Right lobe of liver (tissue), 6 donors: ENCODE results near the gene UNC79. TPM values are rescaled to one million over a fixed set of nuclear protein-coding genes. Genes with fewer than 3 reads are reported as not detected.

Source experiments
- ATAC-seq, 4 donors: fragments of 200-7000 bp; cut with Tn5 transposase; one replicate each; pipeline ENCODE4 v1.9.1; 2020; ENCODE audit warnings: mild to moderate bottlenecking in 4 of 4, moderate library complexity in 4 of 4
- DNase-seq, 3 donors: peaks; one replicate each; pipeline ENCODE4 v3.0.0-alpha.2; 2020
- H3K27ac ChIP-seq, 3 donors: fragments of 200-600 bp; one replicate each; pipeline ENCODE4 v1.8.0; 2022
- H3K27me3 ChIP-seq, 2 donors: fragments of 200-600 bp; one replicate each; pipeline ENCODE4 v1.8.0; 2022
- H3K36me3 ChIP-seq, 4 donors: fragments of 200-600 bp; sonication (generic) in 1 of 4; one replicate each; pipeline versions ENCODE4 v1.5.1 to v1.8.0; 2017 to 2022; ENCODE audit warnings: control low read depth in 1 of 4
- H3K4me1 ChIP-seq, 4 donors: fragments of 200-600 bp; sonication (generic) in 1 of 4; one replicate each; pipeline versions ENCODE4 v1.5.1 to v1.8.0; 2017 to 2022; ENCODE audit warnings: control low read depth in 1 of 4
- H3K4me3 ChIP-seq, 3 donors: fragments of 200-600 bp; one replicate each; pipeline ENCODE4 v1.8.0; 2022
- H3K9me3 ChIP-seq, 4 donors: fragments of 200-600 bp; sonication (generic) in 1 of 4; one replicate each; pipeline versions ENCODE4 v1.5.1 to v1.8.0; 2017 to 2022; ENCODE audit warnings: control low read depth in 1 of 4
- CTCF ChIP-seq, 4 donors: fragments of 200-600 bp in 3 of 4; fragments of 450-650 bp in 1 of 4; IDR thresholded peaks; one replicate each; pipeline versions ENCODE4 v1.5.1 to v1.8.0; 2016 to 2022; ENCODE audit warnings: antibody characterized with exemption in 4 of 4, mild to moderate bottlenecking in 2 of 4
- POLR2A ChIP-seq: fragments of 450-650 bp; IDR thresholded peaks from one replicate; pipeline ENCODE4 v1.6.1; 2017; ENCODE audit warnings: antibody characterized with exemption, mild to moderate bottlenecking
- WGBS: methylation state at CpG from one replicate; pipeline ENCODE4 v1.1.6; 2018; ENCODE audit warnings: low coverage, low lambda C conversion rate; ENCODE audit not compliant: insufficient coverage; ENCODE audit errors: missing lambda C conversion rate; 5-methylcytosine and 5-hydroxymethylcytosine counted together
- intact Hi-C, 2 donors: fragments of 100-400 bp; cut with DNase I; formaldehyde crosslinking; loops; one replicate each; pipeline versions ENCODE4 v1.11.2 to v1.14.1; 2022
- total RNA-seq, 6 experiments: library from RNA; depleted of rRNA in 2 of 6; stranded (reverse); fragments of >200 nt in 2 of 6; fragmentation: NEBNext Ultra II Directional in 3 of 6; extraction: Animal tissue kit (Norgen Biotek cat#: 25700) in 3 of 6; gene quantifications; one replicate each; pipeline versions ENCODE4 v1.1.0 to v1.2.4, GENCODE V29; 2016 to 2023
- donor health status: DM: no; HTN: yes; CAD: no.
- donor health status: DM: no; HTN: no; CAD: no.
- donor health status: DM: no; HTN: no; CAD: no.
- donor health status: DM: no; HTN: yes; CAD: no.
- donor health status: DM: no; HTN: yes; CAD: no.

The UNC79 gene
- total RNA-seq, 6 experiments from 2014 or later, result 0.04 to 0.10 (median 0.07) TPM; not detected in 2

GRCh38 chr14:93707475-93707874 is 276.7 kb downstream of the UNC79 start:
- TF ChIP-seq POLR2A (no peak), CTCF (IDR thresholded peaks at IDR 0.05) (no peak)
- Histone ChIP-seq H3K27me3 (no peaks in the 10 kb centered on the region), H3K4me3 (no peak overlapping the region), H3K4me1 (no peaks in the 10 kb centered on the region), H3K27ac (no peak overlapping the region), H3K36me3 (no peaks in the 10 kb centered on the region), H3K9me3 (no peaks in the 10 kb centered on the region)
- DNase-seq (no peak), ATAC-seq (no peak)
- 47% methylated on average over 3 of the region's 3 CpGs for WGBS
- intact Hi-C loops, result no loop called here

- Histone ChIP-seq H3K27ac (no peak overlapping the region), H3K4me3 (no peak overlapping the region), H3K27me3 (no peaks in the 10 kb centered on the region), H3K9me3 (no peaks in the 10 kb centered on the region), H3K36me3 (no peaks in the 10 kb centered on the region), H3K4me1 (no peaks in the 10 kb centered on the region)
- intact Hi-C loops, result no loop called here
- TF ChIP-seq CTCF (IDR thresholded peaks at IDR 0.05) (no peak), POLR2A (no peak)
- ATAC-seq, result no peak
- WGBS, result 49% methylated on average over 6 of the region's 6 CpGs
- no peak for DNase-seq
Observed at GRCh38 chr14:93708311-93708734, 277.6 kb downstream of the UNC79 start.

- DNase-seq, result no peak
- Histone ChIP-seq H3K4me3 (no peak overlapping the region), H3K27ac (no peak overlapping the region), H3K27me3 (no peaks in the 10 kb centered on the region), H3K4me1 (no peaks in the 10 kb centered on the region), H3K36me3 (no peaks in the 10 kb centered on the region), H3K9me3 (no peaks in the 10 kb centered on the region)
- TF ChIP-seq CTCF (IDR thresholded peaks at IDR 0.05) (no peak), POLR2A (no peak)
- intact Hi-C loops, result no loop called here
- ATAC-seq, result no peak
- WGBS, result 48% methylated on average over 5 of the region's 5 CpGs
Observed at GRCh38 chr14:93708800-93709199, 278.1 kb downstream of the UNC79 start.

- no peak for TF ChIP-seq POLR2A
- no peak for TF ChIP-seq CTCF (IDR thresholded peaks at IDR 0.05)
- DNase-seq (no peak), ATAC-seq (no peak)
- H3K4me3 ChIP-seq, result no peak overlapping the region
- no peaks in the 10 kb centered on the region for H3K36me3 ChIP-seq
- H3K27me3 ChIP-seq, result no peaks in the 10 kb centered on the region
- no peak overlapping the region for H3K27ac ChIP-seq
- H3K9me3 ChIP-seq, result no peaks in the 10 kb centered on the region
- 67% methylated on average over 3 of the region's 4 CpGs for WGBS
- no peaks in the 10 kb centered on the region for H3K4me1 ChIP-seq
- intact Hi-C loops, result no loop called here
Observed at GRCh38 chr14:93709249-93709648, 278.5 kb downstream of the UNC79 start.
